ENCODE measurements around the gene CIAO1.
"Not testable (repeated sequence)": the region's sequence is repeated elsewhere in the genome, so short reads cannot be mapped to it uniquely, and the experiment has no call there.

CIAO1 gene

GRCh38 chr2:96287273-96287856, 21.3 kb downstream of the CIAO1 start:
- DNase-seq, result no peak

GRCh38 chr2:96291751-96292150, 25.7 kb downstream of the CIAO1 start:
- no peak for DNase-seq

- not testable (repeated sequence) for DNase-seq
These were observed 28.2 kb downstream of the CIAO1 start for GRCh38 chr2:96294271-96294670.

- no peak for DNase-seq
These were observed 30.9 kb downstream of the CIAO1 start for GRCh38 chr2:96296925-96297324.

- no peak for DNase-seq
These were observed 35.8 kb downstream of the CIAO1 start for GRCh38 chr2:96301865-96302264.

GRCh38 chr2:96304606-96305005, 38.6 kb downstream of the CIAO1 start:
- no peak for DNase-seq

GRCh38 chr2:96305091-96305978, 39.3 kb downstream of the CIAO1 start, which contains the start of gene SNRNP200:
SNRNP200 (minus strand) TSS chr2:96305546; CDS start chr2:96305437, 109 bp downstream.
- DNase-seq, result peak; percentile 88

- DNase-seq, result no peak
These were observed 39.9 kb downstream of the CIAO1 start for GRCh38 chr2:96305979-96306308.

- DNase-seq, result no peak
These were observed 40.3 kb downstream of the CIAO1 start for GRCh38 chr2:96306370-96306769.

GRCh38 chr2:96308248-96308647, 42.2 kb downstream of the CIAO1 start:
- DNase-seq, result no peak

- no peak for DNase-seq
These were observed 49.0 kb downstream of the CIAO1 start for GRCh38 chr2:96315005-96315399.

GRCh38 chr2:96315400-96316071, 49.5 kb downstream of the CIAO1 start:
- no peak for DNase-seq

GRCh38 chr2:96316999-96317398, 51.0 kb downstream of the CIAO1 start:
- DNase-seq, result no peak

GRCh38 chr2:96317584-96317997, 51.6 kb downstream of the CIAO1 start:
- no peak for DNase-seq

GRCh38 chr2:96318723-96319122, 52.7 kb downstream of the CIAO1 start:
- DNase-seq, result no peak

GRCh38 chr2:96319396-96319795, 53.4 kb downstream of the CIAO1 start:
- DNase-seq, result no peak

GRCh38 chr2:96320326-96320725, 54.3 kb downstream of the CIAO1 start:
- DNase-seq, result no peak

- no peak for DNase-seq
These were observed 55.0 kb downstream of the CIAO1 start for GRCh38 chr2:96320728-96321622.
